Measurements from ENCODE around the gene GYG1.

GYG1 gene

DNA sequence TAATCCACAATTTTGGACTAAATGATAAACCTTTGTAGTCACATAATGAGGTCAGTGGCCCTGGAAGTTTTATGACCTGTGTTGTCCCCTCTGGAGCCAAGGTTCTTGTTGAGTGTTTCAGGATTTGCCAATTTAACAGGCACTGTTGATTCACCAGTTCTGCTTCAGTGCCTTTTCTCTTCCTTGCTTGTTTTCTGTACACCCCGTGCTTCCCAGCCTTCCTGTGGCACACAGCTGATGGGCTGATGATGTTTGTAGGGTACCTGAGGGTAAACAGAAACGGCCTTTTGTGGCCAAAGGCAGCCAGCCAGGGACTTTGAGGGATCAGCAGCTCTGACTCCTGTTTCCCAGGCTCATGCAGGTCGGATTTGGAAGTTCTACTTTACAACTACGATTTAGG lies 13.3 kb downstream of the GYG1 start:
- H3K27me3 ChIP-seq (ENCODE audit: insufficient read depth, low read length), result no peaks in the 10 kb centered on the region
- no peaks in the 10 kb centered on the region for H3F3A ChIP-seq (ENCODE audit: insufficient read depth, low read length)
- no peaks in the 10 kb centered on the region for H3K9me3 ChIP-seq (ENCODE audit: low read length)
- TF ChIP-seq EZH2 (IDR thresholded peaks at IDR 0.05; ENCODE audit: borderline replicate concordance, low read length), result no peak
- TF ChIP-seq, protein P1, sequence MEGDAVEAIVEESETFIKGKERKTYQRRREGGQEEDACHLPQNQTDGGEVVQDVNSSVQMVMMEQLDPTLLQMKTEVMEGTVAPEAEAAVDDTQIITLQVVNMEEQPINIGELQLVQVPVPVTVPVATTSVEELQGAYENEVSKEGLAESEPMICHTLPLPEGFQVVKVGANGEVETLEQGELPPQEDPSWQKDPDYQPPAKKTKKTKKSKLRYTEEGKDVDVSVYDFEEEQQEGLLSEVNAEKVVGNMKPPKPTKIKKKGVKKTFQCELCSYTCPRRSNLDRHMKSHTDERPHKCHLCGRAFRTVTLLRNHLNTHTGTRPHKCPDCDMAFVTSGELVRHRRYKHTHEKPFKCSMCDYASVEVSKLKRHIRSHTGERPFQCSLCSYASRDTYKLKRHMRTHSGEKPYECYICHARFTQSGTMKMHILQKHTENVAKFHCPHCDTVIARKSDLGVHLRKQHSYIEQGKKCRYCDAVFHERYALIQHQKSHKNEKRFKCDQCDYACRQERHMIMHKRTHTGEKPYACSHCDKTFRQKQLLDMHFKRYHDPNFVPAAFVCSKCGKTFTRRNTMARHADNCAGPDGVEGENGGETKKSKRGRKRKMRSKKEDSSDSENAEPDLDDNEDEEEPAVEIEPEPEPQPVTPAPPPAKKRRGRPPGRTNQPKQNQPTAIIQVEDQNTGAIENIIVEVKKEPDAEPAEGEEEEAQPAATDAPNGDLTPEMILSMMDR (IDR thresholded peaks at IDR 0.05; ENCODE audit: low read length), result no peak
- no peak overlapping the region for H3K27ac ChIP-seq (ENCODE audit: low read depth, low read length, poor library complexity, severe bottlenecking)
- H3K9me2 ChIP-seq (ENCODE audit: low read depth, low read length), result no peaks in the 10 kb centered on the region
- H3K36me3 ChIP-seq (ENCODE audit: insufficient read depth, low read length), result peaks cover 70% of the 10 kb centered on the region; the same call in 1 of the 2 replicates
- no peaks in the 10 kb centered on the region for H4K20me1 ChIP-seq (ENCODE audit: insufficient read depth, low read length)
- no peaks in the 10 kb centered on the region for H3K79me2 ChIP-seq (ENCODE audit: insufficient read depth, low read length)
- H3K9ac ChIP-seq (ENCODE audit: low read length), result no peak overlapping the region
- no peak overlapping the region for H3K4me2 ChIP-seq (ENCODE audit: low read length)
- H3K4me3 ChIP-seq (ENCODE audit: low read depth, low read length, poor library complexity, severe bottlenecking), result no peak overlapping the region
- H3K4me1 ChIP-seq (ENCODE audit: insufficient read depth, low read length, severe bottlenecking), result peaks cover 9% of the 10 kb centered on the region
- H2AFZ ChIP-seq (ENCODE audit: low read length), result no peak overlapping the region

DNA sequence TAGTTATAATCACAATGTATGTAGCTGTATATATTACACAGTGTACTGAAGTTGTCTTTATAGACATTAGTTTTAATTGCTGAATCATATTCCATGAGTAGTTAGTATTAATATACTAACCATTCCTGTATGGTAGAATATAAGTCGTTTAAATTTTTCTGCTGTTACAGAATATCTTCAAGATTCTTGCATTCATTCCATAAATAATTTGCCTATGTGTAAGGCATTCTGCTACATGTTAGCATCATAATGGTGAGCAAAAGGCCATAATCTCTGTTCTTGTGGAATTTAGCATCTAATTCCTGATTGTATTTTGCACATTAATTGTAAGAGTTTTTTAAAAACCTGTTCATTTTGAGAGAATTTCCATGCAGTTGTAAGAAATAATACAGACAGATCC lies 14.1 kb downstream of the GYG1 start:
- Histone ChIP-seq H3K9ac (ENCODE audit: low read length) (no peak overlapping the region), H3K4me2 (ENCODE audit: low read length) (no peak overlapping the region), H2AFZ (ENCODE audit: low read length) (no peak overlapping the region), H3K9me3 (ENCODE audit: low read length) (no peaks in the 10 kb centered on the region), H3K27ac (ENCODE audit: low read depth, low read length, poor library complexity, severe bottlenecking) (no peak overlapping the region), H3K4me1 (ENCODE audit: insufficient read depth, low read length, severe bottlenecking) (peaks cover 9% of the 10 kb centered on the region), H3K79me2 (ENCODE audit: insufficient read depth, low read length) (no peaks in the 10 kb centered on the region), H4K20me1 (ENCODE audit: insufficient read depth, low read length) (no peaks in the 10 kb centered on the region), H3K9me2 (ENCODE audit: low read depth, low read length) (no peaks in the 10 kb centered on the region), H3K27me3 (ENCODE audit: insufficient read depth, low read length) (no peaks in the 10 kb centered on the region), H3K4me3 (ENCODE audit: low read depth, low read length, poor library complexity, severe bottlenecking) (no peak overlapping the region), H3K36me3 (ENCODE audit: insufficient read depth, low read length) (peaks cover 70% of the 10 kb centered on the region), H3F3A (ENCODE audit: insufficient read depth, low read length) (no peaks in the 10 kb centered on the region)
- TF ChIP-seq EZH2 (IDR thresholded peaks at IDR 0.05; ENCODE audit: borderline replicate concordance, low read length), result no peak
- TF ChIP-seq, protein P1 (IDR thresholded peaks at IDR 0.05; ENCODE audit: low read length), result no peak

DNA sequence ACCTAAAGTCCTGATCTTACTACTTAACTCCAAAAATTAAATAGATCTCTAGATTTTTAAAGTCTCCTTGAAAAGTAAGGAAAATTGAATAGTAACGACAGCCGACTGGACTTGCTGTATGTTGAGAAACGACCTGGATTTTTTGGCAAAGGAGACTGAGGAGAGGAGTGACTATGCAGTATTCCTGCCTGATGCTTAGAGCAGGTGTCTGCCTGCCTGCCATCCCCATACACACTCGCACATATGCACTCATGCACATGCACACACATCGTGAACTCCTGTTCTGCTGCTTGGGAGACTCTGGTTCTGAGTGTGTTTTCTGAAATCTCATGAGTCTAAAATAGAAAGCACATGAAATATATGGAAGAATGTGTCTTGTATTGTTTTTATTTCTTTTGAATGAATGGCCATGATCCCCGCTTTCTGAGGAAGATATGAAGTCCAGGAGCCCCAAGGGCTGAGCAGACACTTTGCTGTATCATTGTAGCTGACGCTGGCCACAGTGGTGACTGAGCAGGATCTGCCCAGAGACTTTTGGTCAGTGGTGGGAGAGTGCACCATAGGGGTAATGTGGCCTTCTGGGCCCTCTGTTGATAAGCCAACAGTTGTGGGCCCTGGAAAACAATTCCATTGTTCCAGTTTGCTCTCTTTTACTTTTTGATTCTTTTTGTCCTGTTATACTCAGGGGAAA lies 16.4 kb downstream of the GYG1 start:
- H3K4me3 ChIP-seq (ENCODE audit: low read depth, low read length, poor library complexity, severe bottlenecking), result no peak overlapping the region
- no peak overlapping the region for H3K27ac ChIP-seq (ENCODE audit: low read depth, low read length, poor library complexity, severe bottlenecking)
- H3K9ac ChIP-seq (ENCODE audit: low read length), result no peak overlapping the region
- H3K36me3 ChIP-seq (ENCODE audit: insufficient read depth, low read length), result peaks cover 73% of the 10 kb centered on the region
- no peaks in the 10 kb centered on the region for H3K9me2 ChIP-seq (ENCODE audit: low read depth, low read length)
- no peaks in the 10 kb centered on the region for H3K9me3 ChIP-seq (ENCODE audit: low read length)
- H2AFZ ChIP-seq (ENCODE audit: low read length), result no peak overlapping the region
- peaks cover 9% of the 10 kb centered on the region for H3K4me1 ChIP-seq (ENCODE audit: insufficient read depth, low read length, severe bottlenecking)
- H4K20me1 ChIP-seq (ENCODE audit: insufficient read depth, low read length), result no peaks in the 10 kb centered on the region
- H3K27me3 ChIP-seq (ENCODE audit: insufficient read depth, low read length), result no peaks in the 10 kb centered on the region
- no peaks in the 10 kb centered on the region for H3F3A ChIP-seq (ENCODE audit: insufficient read depth, low read length)
- no peak for TF ChIP-seq EZH2 (IDR thresholded peaks at IDR 0.05; ENCODE audit: borderline replicate concordance, low read length)
- TF ChIP-seq, protein P1 (IDR thresholded peaks at IDR 0.05; ENCODE audit: low read length), result no peak
- no peaks in the 10 kb centered on the region for H3K79me2 ChIP-seq (ENCODE audit: insufficient read depth, low read length)
- H3K4me2 ChIP-seq (ENCODE audit: low read length), result no peak overlapping the region
